Keratinocyte (primary cell): Measurements from ENCODE around the gene PGLYRP3. TPM values are rescaled to one million over a fixed set of nuclear protein-coding genes. Genes with fewer than 3 reads are reported as not detected.

Source experiments
- DNase-seq: peaks from one replicate; pipeline ENCODE4 v3.0.0-alpha.2; 2011; ENCODE audit warnings: low read depth, missing footprints, low spot score
- FAIRE-seq: peaks from 2 replicates; lab custom pipeline; 2011; peaks lifted over from hg19 to GRCh38; lab: Jason Lieb, UNC
- H2AFZ ChIP-seq: 2 replicates; pipeline ENCODE4 v1.6.0; 2012; ENCODE audit warnings: low read length, control low read depth, inconsistent platforms; ENCODE audit not compliant: control insufficient read depth
- H3K27ac ChIP-seq: 2 replicates; pipeline ENCODE4 v1.5.1; 2011; ENCODE audit warnings: low read length; ENCODE audit not compliant: control insufficient read depth, insufficient read depth
- H3K27me3 ChIP-seq: 3 replicates; pipeline ENCODE4 v1.6.0; 2011; ENCODE audit warnings: low read length; ENCODE audit not compliant: control insufficient read depth, insufficient read depth; ENCODE audit errors: extremely low read depth
- H3K36me3 ChIP-seq, 2 experiments: 2 replicates in 1 of 2; 3 replicates in 1 of 2; pipeline ENCODE4 v1.5.1; 2011; ENCODE audit warnings: low read length in 2 of 2, mild to moderate bottlenecking in 1 of 2; ENCODE audit not compliant: control insufficient read depth in 2 of 2, insufficient read depth in 2 of 2; ENCODE audit errors: extremely low read depth in 1 of 2
- H3K4me1 ChIP-seq: 3 replicates; pipeline ENCODE4 v1.5.1; 2011; ENCODE audit warnings: low read length; ENCODE audit not compliant: control insufficient read depth, insufficient read depth; ENCODE audit errors: extremely low read depth
- H3K4me2 ChIP-seq: 3 replicates; pipeline ENCODE4 v1.6.0; 2011; ENCODE audit warnings: low read depth, low read length; ENCODE audit not compliant: control insufficient read depth, insufficient read depth; ENCODE audit errors: extremely low read depth
- H3K4me3 ChIP-seq, 3 experiments: fragments of 200-600 bp in 1 of 3; sonication (generic) in 1 of 3; 2 replicates in 2 of 3; 3 replicates in 1 of 3; pipeline ENCODE4 v1.5.1; 2011 to 2016; ENCODE audit warnings: low read length in 3 of 3, mild to moderate bottlenecking in 3 of 3, control low read depth in 2 of 3, inconsistent platforms in 1 of 3, low read depth in 1 of 3, mixed read lengths in 1 of 3, mixed run types in 1 of 3, moderate library complexity in 1 of 3; ENCODE audit not compliant: control insufficient read depth in 2 of 3, insufficient read depth in 2 of 3; ENCODE audit errors: extremely low read depth in 1 of 3
- H3K79me2 ChIP-seq: 2 replicates; pipeline ENCODE4 v1.6.0; 2012; ENCODE audit warnings: low read length; ENCODE audit not compliant: control insufficient read depth, insufficient read depth
- H3K9ac ChIP-seq: 3 replicates; pipeline ENCODE4 v1.6.0; 2011; ENCODE audit warnings: low read length; ENCODE audit not compliant: control insufficient read depth, insufficient read depth; ENCODE audit errors: extremely low read depth
- H3K9me1 ChIP-seq: 3 replicates; pipeline ENCODE4 v1.6.0; 2011; ENCODE audit warnings: low read length; ENCODE audit not compliant: control insufficient read depth, insufficient read depth; ENCODE audit errors: extremely low read depth
- H3K9me3 ChIP-seq: 2 replicates; pipeline ENCODE4 v1.5.1; 2012; ENCODE audit warnings: low read depth, low read length; ENCODE audit not compliant: control insufficient read depth
- H4K20me1 ChIP-seq: 3 replicates; pipeline ENCODE4 v1.6.0; 2011; ENCODE audit warnings: low read length; ENCODE audit not compliant: control insufficient read depth, insufficient read depth; ENCODE audit errors: extremely low read depth
- CTCF ChIP-seq, 3 experiments: IDR thresholded peaks in 1 of 3; conservative IDR thresholded peaks in 1 of 3; optimal IDR thresholded peaks in 1 of 3; 2 replicates in 2 of 3; 3 replicates in 1 of 3; pipeline versions ENCODE3 to v1.5.1; 2011; ENCODE audit warnings: low read length in 3 of 3, mild to moderate bottlenecking in 3 of 3, moderate library complexity in 2 of 3, control low read depth in 1 of 3, inconsistent platforms in 1 of 3; ENCODE audit not compliant: insufficient read depth in 2 of 3; ENCODE audit errors: extremely low read depth in 1 of 3
- EZH2 ChIP-seq: IDR thresholded peaks from one replicate; pipeline ENCODE4 v1.6.1; 2012; ENCODE audit warnings: inconsistent platforms, mild to moderate bottlenecking, low read length, moderate library complexity
- dilution Hi-C: fragments of 300-500 bp; cut with MboI; formaldehyde crosslinking; loops from one replicate; pipeline ENCODE4 v1.7.0; 2020; ENCODE audit warnings: low sequenced_read_pairs; ENCODE audit not compliant: extremely low pct_ligation_motif_present
- polyA plus RNA-seq, 5 experiments: library from polyadenylated mRNA; depleted of rRNA in 3 of 5; stranded (reverse) in 3 of 5; stranded (forward) in 1 of 5; unstranded in 1 of 5; fragments of >200 nt; gene quantifications; 1 replicate in 1 of 5; 2 replicates in 3 of 5; 3 replicates in 1 of 5; pipeline versions ENCODE4 v1.2.1 to v1.2.3, GENCODE V29; 2011 to 2012; ENCODE audit warnings: missing spikeins in 2 of 5, low read depth in 1 of 5, low replicate concordance in 1 of 5

The PGLYRP3 gene
- polyA plus RNA-seq, 1 donor (not counting 4 experiments of a cell fraction or from before 2014, with no cell fraction given): 0.93 TPM

GRCh38 chr1:153305682-153306081 is 7.1 kb downstream of the PGLYRP3 start:
- FAIRE-seq (no peak), DNase-seq (no peak)
- TF ChIP-seq CTCF (optimal IDR thresholded peaks at IDR 0.05 in 1 of 3, IDR thresholded peaks at IDR 0.05 in 1 of 3, conservative IDR thresholded peaks at IDR 0.05 in 1 of 3; ENCODE audit: extremely low read depth in 1 of 3, insufficient read depth in 2 of 3, low read length in 3 of 3): no peak
- TF ChIP-seq EZH2: no peak
- no peaks in the 10 kb centered on the region for H4K20me1 ChIP-seq
- dilution Hi-C loops: no loop called here
- H3K27me3 ChIP-seq: peaks cover 15% of the 10 kb centered on the region
- no peaks in the 10 kb centered on the region for H3K36me3 ChIP-seq
- no peak overlapping the region for H3K4me2 ChIP-seq
- H3K27ac ChIP-seq: no peak overlapping the region
- H3K4me3 ChIP-seq: no peak overlapping the region
- H3K9me1 ChIP-seq: no peaks in the 10 kb centered on the region
- no peak overlapping the region for H3K9ac ChIP-seq
- no peaks in the 10 kb centered on the region for H3K4me1 ChIP-seq
- H3K79me2 ChIP-seq: no peaks in the 10 kb centered on the region
- no peak overlapping the region for H2AFZ ChIP-seq
- no peaks in the 10 kb centered on the region for H3K9me3 ChIP-seq

GRCh38 chr1:153302308-153302707 is 10.4 kb downstream of the PGLYRP3 start:
- H3K4me2 ChIP-seq: no peak overlapping the region
- H3K27me3 ChIP-seq: peaks cover 19% of the 10 kb centered on the region
- H3K9ac ChIP-seq: no peak overlapping the region
- H3K4me3 ChIP-seq: no peak overlapping the region
- no peak for TF ChIP-seq EZH2
- no peak for TF ChIP-seq CTCF (optimal IDR thresholded peaks at IDR 0.05 in 1 of 3, IDR thresholded peaks at IDR 0.05 in 1 of 3, conservative IDR thresholded peaks at IDR 0.05 in 1 of 3; ENCODE audit: extremely low read depth in 1 of 3, insufficient read depth in 2 of 3, low read length in 3 of 3)
- dilution Hi-C loops: no loop called here
- no peak overlapping the region for H2AFZ ChIP-seq
- H3K27ac ChIP-seq: no peak overlapping the region
- no peaks in the 10 kb centered on the region for H3K4me1 ChIP-seq
- no peaks in the 10 kb centered on the region for H3K9me3 ChIP-seq
- H4K20me1 ChIP-seq: no peaks in the 10 kb centered on the region
- H3K9me1 ChIP-seq: no peaks in the 10 kb centered on the region
- no peaks in the 10 kb centered on the region for H3K36me3 ChIP-seq
- FAIRE-seq (no peak), DNase-seq (no peak)
- H3K79me2 ChIP-seq: no peaks in the 10 kb centered on the region
